Aorta (tissue), 5 donors: ENCODE results near the gene ARHGAP24. TPM values are rescaled to one million over a fixed set of nuclear protein-coding genes. Genes with fewer than 3 reads are reported as not detected.

ENCODE experiments used
- ATAC-seq: fragments of 200-7000 bp; cut with Tn5 transposase; one replicate; pipeline ENCODE4 v1.9.1; 2022; ENCODE audit warnings: moderate library complexity; ENCODE audit not compliant: low FRiP score
- DNase-seq, 2 donors: peaks; one replicate each; pipeline ENCODE4 v3.0.0-alpha.2; 2020
- H3K27ac ChIP-seq, 2 donors: one replicate each; pipeline ENCODE4 v1.5.1; 2013; ENCODE audit warnings: low read length in 2 of 2, mild to moderate bottlenecking in 2 of 2, moderate library complexity in 2 of 2, control low read depth in 1 of 2, inconsistent platforms in 1 of 2, low read depth in 1 of 2
- H3K27me3 ChIP-seq, 2 donors: one replicate each; pipeline ENCODE4 v1.6.1; 2013; ENCODE audit warnings: control low read depth in 1 of 2, low read length in 1 of 2, mild to moderate bottlenecking in 1 of 2, moderate library complexity in 1 of 2; ENCODE audit not compliant: insufficient read depth in 2 of 2, control insufficient read depth in 1 of 2
- H3K36me3 ChIP-seq, 2 donors: one replicate each; pipeline ENCODE4 v1.6.1; 2013; ENCODE audit warnings: control low read depth in 1 of 2, low read length in 1 of 2, mild to moderate bottlenecking in 1 of 2; ENCODE audit not compliant: insufficient read depth in 2 of 2, control insufficient read depth in 1 of 2
- H3K4me1 ChIP-seq, 2 donors: one replicate each; pipeline ENCODE4 v1.6.1; 2013; ENCODE audit warnings: low read length in 2 of 2, control low read depth in 1 of 2, mild to moderate bottlenecking in 1 of 2, moderate library complexity in 1 of 2; ENCODE audit not compliant: insufficient read depth in 2 of 2, control insufficient read depth in 1 of 2
- H3K4me3 ChIP-seq, 2 donors: one replicate each; pipeline ENCODE4 v1.5.1; 2013; ENCODE audit warnings: low read length in 2 of 2, control low read depth in 1 of 2, mild to moderate bottlenecking in 1 of 2
- H3K9me3 ChIP-seq: one replicate; pipeline ENCODE4 v1.6.1; 2013; ENCODE audit warnings: mild to moderate bottlenecking, low read length; ENCODE audit not compliant: control insufficient read depth
- whole genome bisulfite sequencing, 2 donors: extraction: QIAGEN DNeasy Blood & Tissue Kit; methylation state at CpG; one replicate each; pipeline ENCODE4 v1.1.7; 2013; 5-methylcytosine and 5-hydroxymethylcytosine counted together
- intact Hi-C, 2 donors: fragments of 100-400 bp; cut with DNase I; formaldehyde crosslinking; loops; one replicate each; pipeline versions ENCODE4 v1.14.2 to v1.15.0; 2022
- polyA plus RNA-seq, 2 donors: library from polyadenylated mRNA; stranded (reverse); fragments of 200-250 nt; gene quantifications; one replicate each; pipeline ENCODE4 v1.2.3, GENCODE V29; 2013
- total RNA-seq, 2 donors: library from RNA; stranded (reverse); fragmentation: NEBNext Ultra II Directional; extraction: Animal tissue kit (Norgen Biotek cat#: 25700); gene quantifications; one replicate each; pipeline ENCODE4 v1.2.1, GENCODE V29; 2021
- donor health status: healthy with polysubstance abuse.
- donor health status: Bipolar disorder and iron deficiency.
- donor health status: DM: no; HTN: no; CAD: no.
- donor health status: DM: no; HTN: no; CAD: no.
- donor health status: DM: yes; HTN: yes; CAD: no.

The ARHGAP24 gene
- total and polyA plus RNA-seq, 4 donors = 13.4 to 35.2 (median 34.0) TPM

DNA sequence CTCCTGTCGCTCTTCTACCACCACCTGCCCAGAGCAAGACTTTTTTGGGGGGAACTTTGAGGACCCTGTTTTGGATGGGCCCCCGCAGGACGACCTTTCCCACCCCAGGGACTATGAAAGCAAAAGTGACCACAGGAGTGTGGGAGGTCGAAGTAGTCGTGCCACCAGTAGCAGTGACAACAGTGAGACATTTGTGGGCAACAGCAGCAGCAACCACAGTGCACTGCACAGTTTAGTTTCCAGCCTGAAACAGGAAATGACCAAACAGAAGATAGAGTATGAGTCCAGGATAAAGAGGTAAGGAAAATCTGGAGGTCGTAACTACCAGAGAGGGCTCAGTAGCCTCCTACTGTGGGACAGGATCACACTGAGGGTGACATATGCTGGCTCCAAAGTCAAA is 520.4 kb downstream of the ARHGAP24 start:
- no peak for ATAC-seq
- DNase-seq = no peak
- no peak overlapping the region for H3K27ac ChIP-seq
- H3K27me3 ChIP-seq = no peaks in the 10 kb centered on the region
- H3K36me3 ChIP-seq = peaks cover 0 to 4% of the 10 kb centered on the region in 2 donors
- no peak overlapping the region for H3K4me3 ChIP-seq
- no peaks in the 10 kb centered on the region for H3K4me1 ChIP-seq
- intact Hi-C loops = no loop called here
- no peaks in the 10 kb centered on the region for H3K9me3 ChIP-seq
- WGBS, 2 donors = 90 to 92% methylated on average over 6 of the region's 6 CpGs

DNA sequence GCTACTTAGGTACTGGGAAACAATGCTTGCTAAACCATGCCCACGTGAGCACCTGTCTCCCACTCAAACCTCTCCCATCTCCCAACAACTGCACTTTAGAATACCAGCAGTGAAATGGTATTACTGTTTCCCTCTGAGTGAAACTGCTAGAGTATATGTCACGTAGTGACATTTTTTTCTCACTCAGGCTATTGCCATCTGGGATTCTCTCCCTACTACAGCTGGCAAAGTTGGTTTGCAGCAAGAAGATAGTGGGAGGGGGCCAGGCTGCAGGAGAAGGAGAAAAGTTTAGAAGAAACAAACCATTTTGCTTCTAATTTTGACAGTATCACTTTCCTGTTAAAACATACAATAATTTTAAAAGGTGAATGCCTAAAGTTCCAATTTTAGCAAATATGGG is 526.6 kb downstream of the ARHGAP24 start:
- intact Hi-C loops = no loop called here
- no peak for ATAC-seq
- WGBS, 2 donors = 54 to 62% methylated on average over 2 of the region's 2 CpGs
- Histone ChIP-seq H3K36me3 (no peaks in the 10 kb centered on the region), H3K27me3 (no peaks in the 10 kb centered on the region), H3K4me3 (no peak overlapping the region), H3K4me1 (peaks cover 0 to 3% of the 10 kb centered on the region in 2 donors), H3K9me3 (no peaks in the 10 kb centered on the region), H3K27ac (no peak overlapping the region)
- no peak for DNase-seq

DNA sequence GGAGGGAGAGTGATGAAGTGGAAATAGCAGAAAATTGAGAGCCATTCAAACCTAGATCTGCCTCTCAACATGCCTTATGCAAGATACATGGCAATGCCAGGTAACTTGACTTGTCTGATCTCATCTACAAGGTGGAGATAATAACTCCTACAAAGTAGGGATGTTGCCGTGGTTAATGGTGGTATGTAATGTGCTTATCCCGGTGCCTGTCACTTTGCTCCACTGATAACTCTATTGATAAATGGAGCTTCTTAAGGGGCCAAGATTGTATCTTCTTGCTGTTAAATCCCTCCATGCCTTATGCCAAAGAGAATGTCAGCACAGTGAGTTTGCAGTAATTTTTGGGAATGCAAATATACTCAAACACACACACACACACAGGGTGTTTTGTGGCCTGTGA is 529.1 kb downstream of the ARHGAP24 start:
- intact Hi-C loops = no loop called here
- DNase-seq = no peak

DNA sequence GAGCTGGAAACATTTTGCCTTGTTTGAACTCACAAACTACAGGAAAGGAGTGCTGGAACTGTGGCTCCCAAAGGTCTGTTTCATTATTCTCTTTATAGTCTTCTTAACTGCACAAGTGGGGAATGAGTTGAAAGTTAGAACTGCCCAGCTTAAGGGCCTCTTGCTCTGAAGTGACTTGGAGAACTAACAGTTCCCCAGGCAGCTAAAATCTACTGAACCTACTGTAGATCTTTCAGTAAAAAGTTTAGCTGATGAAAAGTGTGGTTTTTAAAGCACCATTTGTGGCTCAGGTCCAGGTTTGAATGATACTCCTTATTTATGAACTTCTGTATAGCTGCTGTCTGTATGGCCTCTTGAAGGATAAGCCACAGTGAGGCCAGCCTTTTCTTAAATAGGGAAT is 531.1 kb downstream of the ARHGAP24 start:
- intact Hi-C loops = no loop called here
- Histone ChIP-seq H3K4me1 (peaks cover 0 to 4% of the 10 kb centered on the region in 2 donors), H3K9me3 (no peaks in the 10 kb centered on the region), H3K27me3 (no peaks in the 10 kb centered on the region), H3K4me3 (no peak overlapping the region), H3K36me3 (no peaks in the 10 kb centered on the region), H3K27ac (no peak overlapping the region)
- ATAC-seq = no peak
- no peak for DNase-seq

More for the DNA sequence above, 529.1 kb downstream of the ARHGAP24 start:
- no peak for ATAC-seq
- H3K4me3 ChIP-seq = no peak overlapping the region
- H3K27ac ChIP-seq = no peak overlapping the region
- 91 to 96% methylated on average over 2 of the region's 2 CpGs for WGBS, 2 donors
- H3K9me3 ChIP-seq = no peaks in the 10 kb centered on the region
- no peaks in the 10 kb centered on the region for H3K27me3 ChIP-seq
- H3K4me1 ChIP-seq = peaks cover 0 to 3% of the 10 kb centered on the region in 2 donors
- H3K36me3 ChIP-seq = no peaks in the 10 kb centered on the region

DNA sequence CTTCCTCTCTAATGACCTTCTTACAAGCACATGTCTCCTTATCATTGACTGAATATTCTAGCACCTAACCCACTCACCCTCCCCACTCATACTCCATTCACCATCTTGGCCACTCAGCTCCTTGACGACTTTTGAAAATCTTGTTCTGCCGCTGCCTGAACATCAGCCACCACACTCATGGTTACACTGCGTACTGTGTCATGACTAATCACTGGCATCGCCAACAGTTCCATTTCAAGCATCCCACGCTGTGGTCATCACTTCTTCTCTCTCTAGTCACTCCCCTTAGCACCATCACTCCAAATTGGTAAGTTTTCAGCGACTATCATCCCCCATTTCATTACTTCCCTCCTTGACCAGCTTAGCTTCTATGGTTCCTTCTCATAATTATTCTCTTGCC is 532.1 kb downstream of the ARHGAP24 start:
- DNase-seq = no peak
- WGBS, 2 donors = 96 to 97% methylated on average over 6 of the region's 6 CpGs
- intact Hi-C loops = no loop called here
- H3K27me3 ChIP-seq = no peaks in the 10 kb centered on the region
- H3K4me1 ChIP-seq = peaks cover 0 to 2% of the 10 kb centered on the region in 2 donors
- no peak for ATAC-seq
- no peak overlapping the region for H3K27ac ChIP-seq
- no peaks in the 10 kb centered on the region for H3K9me3 ChIP-seq
- no peak overlapping the region for H3K4me3 ChIP-seq
- no peaks in the 10 kb centered on the region for H3K36me3 ChIP-seq

DNA sequence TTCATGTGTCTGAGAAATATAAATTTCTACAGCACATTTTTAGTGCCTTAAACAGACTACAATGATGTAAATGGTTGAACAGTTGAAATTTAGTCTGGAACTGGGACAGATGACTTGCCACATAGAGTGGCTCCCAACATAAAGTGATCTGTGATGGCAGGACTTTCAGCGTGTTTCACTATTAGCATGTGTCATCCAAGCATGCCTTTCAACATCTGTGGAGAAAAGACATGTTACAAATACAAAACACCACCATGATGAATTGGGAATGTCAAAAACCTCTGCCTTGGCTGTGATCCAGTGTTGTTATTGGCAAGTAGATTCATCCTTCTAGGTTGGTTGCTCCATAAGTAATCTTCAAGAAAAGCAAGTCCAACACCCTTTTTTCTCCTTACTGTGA is 536.2 kb downstream of the ARHGAP24 start:
- H3K9me3 ChIP-seq = no peaks in the 10 kb centered on the region
- WGBS, 2 donors = 3 to 8% methylated on average over 1 of the region's 1 CpG
- no peaks in the 10 kb centered on the region for H3K27me3 ChIP-seq
- peaks cover 3 to 6% of the 10 kb centered on the region in 2 donors for H3K4me1 ChIP-seq
- intact Hi-C loops = loop anchor here in 1 of 2 donors (2.0 kb wide), 1 partner anchor 22 kb away; no protein-coding TSS in a partner anchor
- ATAC-seq (no peak), DNase-seq (no peak)
- H3K36me3 ChIP-seq = no peaks in the 10 kb centered on the region
- no peak overlapping the region for H3K27ac ChIP-seq
- no peak overlapping the region for H3K4me3 ChIP-seq

DNA sequence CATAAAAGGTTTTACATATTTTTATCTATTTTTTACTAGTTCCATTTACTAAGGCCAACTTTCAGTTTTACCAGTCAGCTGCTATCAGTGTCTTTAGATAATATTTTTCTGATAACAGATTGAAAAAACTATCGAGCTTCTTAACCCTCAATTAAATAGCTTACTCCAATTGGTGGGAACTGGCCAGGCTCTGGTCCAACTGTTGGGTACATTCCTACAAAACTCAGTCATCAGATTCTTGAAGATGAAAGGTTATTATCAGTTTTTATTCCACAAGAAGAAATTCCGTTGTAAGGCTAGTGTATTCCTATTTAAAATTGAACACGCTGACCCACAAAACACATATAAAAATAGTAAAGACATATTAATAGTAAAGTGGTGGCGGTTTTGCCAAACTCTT is 538.7 kb downstream of the ARHGAP24 start:
- WGBS, 2 donors = 7 to 9% methylated on average over 4 of the region's 4 CpGs
- Histone ChIP-seq H3K27me3 (no peaks in the 10 kb centered on the region), H3K27ac (no peak overlapping the region), H3K4me1 (peaks cover 3 to 6% of the 10 kb centered on the region in 2 donors), H3K36me3 (no peaks in the 10 kb centered on the region), H3K4me3 (no peak overlapping the region), H3K9me3 (no peaks in the 10 kb centered on the region)
- DNase-seq (no peak), ATAC-seq (no peak)
- intact Hi-C loops = no loop called here

DNA sequence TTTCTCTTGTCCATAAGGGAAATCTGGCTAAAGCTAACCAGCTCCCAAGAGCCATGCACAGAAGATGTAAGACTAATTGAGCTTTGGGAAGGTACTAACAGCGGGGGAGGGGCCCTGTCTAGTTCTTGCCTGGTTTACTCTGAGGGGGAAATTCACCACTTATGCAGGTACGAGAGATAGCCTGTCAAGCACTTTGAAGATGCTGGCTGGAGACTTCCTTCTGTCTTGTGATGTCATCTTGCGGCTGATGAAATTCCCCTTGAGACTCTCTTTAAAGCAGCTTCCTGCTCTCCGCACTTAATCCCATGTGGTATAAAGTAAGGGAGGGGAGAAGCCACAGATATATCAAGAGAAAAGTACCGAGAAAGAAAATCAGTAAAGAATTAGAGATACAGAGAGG is 539.6 kb downstream of the ARHGAP24 start:
- Histone ChIP-seq H3K36me3 (no peaks in the 10 kb centered on the region), H3K27ac (no peak overlapping the region), H3K4me3 (no peak overlapping the region), H3K4me1 (peaks cover 3 to 6% of the 10 kb centered on the region in 2 donors), H3K9me3 (no peaks in the 10 kb centered on the region), H3K27me3 (no peaks in the 10 kb centered on the region)
- intact Hi-C loops = no loop called here
- no peak for ATAC-seq
- WGBS, 2 donors = 96% methylated on average over 5 of the region's 5 CpGs
- no peak for DNase-seq

DNA sequence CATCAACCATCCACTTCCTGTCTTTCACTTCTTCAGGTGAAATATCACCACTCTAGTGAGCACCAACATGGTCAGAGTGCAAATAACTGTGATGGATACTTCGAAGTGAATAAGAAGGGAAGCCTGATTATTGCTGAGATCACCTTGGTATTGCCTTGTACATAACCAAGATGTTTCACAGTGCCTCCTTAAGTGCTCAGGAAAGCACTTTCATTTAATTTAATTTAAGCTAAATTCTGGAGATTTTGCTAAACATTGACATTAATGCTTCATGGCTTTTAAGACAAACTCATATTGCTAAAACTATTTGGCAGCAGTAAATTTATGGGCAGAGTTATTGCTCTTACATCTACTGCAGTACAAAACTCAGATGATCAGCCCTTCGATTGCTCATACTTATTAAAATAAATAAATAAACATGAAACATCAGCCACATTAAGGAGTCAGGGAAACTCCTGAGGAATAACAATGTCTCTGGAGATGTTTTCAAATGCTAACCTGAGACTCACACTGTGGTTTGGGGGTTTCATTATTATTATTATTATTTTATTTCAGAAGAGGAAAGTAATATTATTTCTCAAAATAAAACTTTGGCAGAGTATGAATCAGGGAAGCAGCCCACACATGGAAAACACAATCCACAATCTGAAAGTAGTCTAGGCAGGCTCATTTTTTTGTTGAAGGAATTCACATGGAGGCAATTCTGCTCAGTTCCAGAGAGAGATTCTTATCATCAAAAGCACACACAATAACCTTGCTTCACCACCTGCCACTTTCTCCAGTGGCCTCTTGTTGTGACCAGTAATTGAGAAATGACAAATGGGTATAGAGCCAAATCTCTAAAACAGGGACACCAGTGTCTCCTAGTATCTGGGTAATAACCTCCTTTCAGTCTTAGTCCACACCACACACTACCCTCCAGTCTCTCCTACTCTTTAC is 540.7 kb downstream of the ARHGAP24 start:
- H3K9me3 ChIP-seq = no peaks in the 10 kb centered on the region
- 80 to 85% methylated on average over 2 of the region's 2 CpGs for WGBS, 2 donors
- no peaks in the 10 kb centered on the region for H3K27me3 ChIP-seq
- intact Hi-C loops = no loop called here
- no peaks in the 10 kb centered on the region for H3K36me3 ChIP-seq
- H3K27ac ChIP-seq = no peak overlapping the region
- H3K4me1 ChIP-seq = peaks cover 3 to 6% of the 10 kb centered on the region in 2 donors
- DNase-seq (no peak), ATAC-seq (no peak)
- no peak overlapping the region for H3K4me3 ChIP-seq
